HCT116 (cell line): Measurements from ENCODE around the gene GRIN2A. TPM values are rescaled to one million over a fixed set of nuclear protein-coding genes. Genes with fewer than 3 reads are reported as not detected.

Source experiments
- ATAC-seq: fragments of 200-7000 bp; cut with Tn5 transposase; 2 replicates; pipeline ENCODE4 v1.9.1; 2020; ENCODE audit warnings: mild to moderate bottlenecking, moderate library complexity
- BruUV-seq: library from RNA; stranded (reverse); fragments of 400-500 nt; replicated peaks from 2 replicates; lab custom pipeline; 2021; lab: Mats Ljungman, UMichigan
- CTCF ChIA-PET: fragments of 300-600 bp; sonication (Branson Sonifier 250); formaldehyde crosslinking; loops from one replicate; lab custom pipeline; 2021; ENCODE audit warnings: antibody characterized with exemption; lab: Charles Lee
- POLR2A ChIA-PET: fragments of 300-600, 350-600 bp; sonication (Branson Sonifier 250); formaldehyde crosslinking; loops from one replicate; lab custom pipeline; 2021; ENCODE audit warnings: antibody characterized with exemption; lab: Charles Lee
- RAD21 ChIA-PET, 2 experiments: fragments of 300-600 bp; sonication (Branson Sonifier 250); formaldehyde crosslinking; loops; one replicate each; lab custom pipeline; 2023; ENCODE audit warnings: low total read pairs in 2 of 2; ENCODE audit not compliant: uncharacterized antibody in 2 of 2, unreplicated experiment in 2 of 2, low non-redundant PET in 1 of 2; lab: Charles Lee
- DNase-seq: peaks from one replicate; pipeline ENCODE4 v3.0.0-alpha.2; 2010; ENCODE audit warnings: low read depth, low spot score
- H2AFZ ChIP-seq: fragments of 200-600 bp; shearing (Covaris generic), sonication (generic); 2 replicates; pipeline ENCODE4 v1.6.1; 2017; ENCODE audit warnings: low read depth, mixed run types, mixed read lengths, antibody characterized with exemption, low read length; ENCODE audit not compliant: poor library complexity, severe bottlenecking
- H3K27ac ChIP-seq: 2 replicates; pipeline ENCODE4 v1.5.1; 2012; ENCODE audit warnings: low read depth, low read length
- H3K27me3 ChIP-seq: fragments of 200-600 bp; sonication (generic); 2 replicates; pipeline ENCODE4 v1.6.1; 2016; ENCODE audit warnings: mixed run types, low read length, mixed read lengths; ENCODE audit not compliant: insufficient read depth
- H3K36me3 ChIP-seq, 2 experiments: fragments of 200-500 bp in 1 of 2; fragments of 200-600 bp in 1 of 2; sonication (Bioruptor generic) in 1 of 2; sonication (generic) in 1 of 2; 2 replicates each; pipeline versions ENCODE4 v1.5.1 to v1.6.1; 2014 to 2016; ENCODE audit warnings: low read length in 2 of 2, inconsistent platforms in 1 of 2, mixed read lengths in 1 of 2, mixed run types in 1 of 2; ENCODE audit not compliant: insufficient read depth in 2 of 2, control insufficient read depth in 1 of 2
- H3K4me1 ChIP-seq, 2 experiments: fragments of 200-600 bp in 1 of 2; sonication (generic) in 1 of 2; 2 replicates each; pipeline versions ENCODE4 v1.5.1 to v1.6.1; 2012 to 2017; ENCODE audit warnings: low read length in 2 of 2, inconsistent platforms in 1 of 2, mild to moderate bottlenecking in 1 of 2, mixed read lengths in 1 of 2, mixed run types in 1 of 2, moderate library complexity in 1 of 2; ENCODE audit not compliant: insufficient read depth in 2 of 2, control insufficient read depth in 1 of 2
- H3K4me2 ChIP-seq: fragments of 200-600 bp; sonication (generic); 2 replicates; pipeline ENCODE4 v1.6.1; 2017; ENCODE audit warnings: mixed run types, low read length, mixed read lengths
- H3K4me3 ChIP-seq, 2 experiments: fragments of 200-600 bp in 1 of 2; sonication (generic) in 1 of 2; replicated peaks in 1 of 2; 2 replicates each; pipeline ENCODE4 v1.5.1; 2011 to 2016; ENCODE audit warnings: low read length in 2 of 2, control low read depth in 1 of 2, low read depth in 1 of 2, mild to moderate bottlenecking in 1 of 2, mixed read lengths in 1 of 2, mixed run types in 1 of 2
- H3K79me2 ChIP-seq: fragments of 200-600 bp; sonication (generic); 2 replicates; pipeline ENCODE4 v1.6.1; 2017; ENCODE audit warnings: mild to moderate bottlenecking, mixed run types, low read length, moderate library complexity, mixed read lengths; ENCODE audit not compliant: insufficient read depth
- H3K9ac ChIP-seq: fragments of 200-600 bp; sonication (generic); 2 replicates; pipeline ENCODE4 v1.6.1; 2016; ENCODE audit warnings: low read length, mixed read lengths
- H3K9me2 ChIP-seq: fragments of 200-600 bp; sonication (generic), shearing (Covaris generic); 2 replicates; pipeline ENCODE4 v1.6.1; 2017; ENCODE audit warnings: mixed run types, mild to moderate bottlenecking, moderate library complexity; ENCODE audit not compliant: insufficient read depth
- H3K9me3 ChIP-seq, 2 experiments: fragments of 200-500 bp in 1 of 2; fragments of 200-600 bp in 1 of 2; sonication (Bioruptor generic) in 1 of 2; sonication (generic) in 1 of 2; 2 replicates each; pipeline ENCODE4 v1.6.1; 2014 to 2017; ENCODE audit warnings: low read length in 2 of 2, mixed read lengths in 2 of 2, inconsistent platforms in 1 of 2, low read depth in 1 of 2, mild to moderate bottlenecking in 1 of 2, mixed run types in 1 of 2, moderate library complexity in 1 of 2; ENCODE audit not compliant: control insufficient read depth in 1 of 2, insufficient read depth in 1 of 2
- H4K20me1 ChIP-seq: fragments of 200-600 bp; sonication (generic), shearing (Covaris generic); 2 replicates; pipeline ENCODE4 v1.6.1; 2017; ENCODE audit warnings: mixed run types, mild to moderate bottlenecking, moderate library complexity; ENCODE audit not compliant: insufficient read depth
- CBX3 ChIP-seq: IDR thresholded peaks from 2 replicates; pipeline ENCODE4 v1.6.1; 2012; ENCODE audit warnings: low read depth
- CEBPB ChIP-seq: IDR thresholded peaks from 2 replicates; pipeline ENCODE4 v1.6.1; 2012; ENCODE audit warnings: low read depth
- FOSL1 ChIP-seq: IDR thresholded peaks from 2 replicates; pipeline ENCODE4 v1.6.1; 2012; ENCODE audit warnings: low read depth
- SP1 ChIP-seq: IDR thresholded peaks from 2 replicates; pipeline ENCODE4 v1.6.1; 2012; ENCODE audit warnings: low read depth
- intact Hi-C: fragments of 100-400 bp; cut with micrococcal nuclease; formaldehyde crosslinking; loops from 2 replicates; pipeline ENCODE4 v1.10.0; 2022
- total RNA-seq: library from RNA; stranded (reverse); gene quantifications from one replicate; pipeline ENCODE4 v1.2.1, GENCODE V29; 2021; ENCODE audit not compliant: unreplicated experiment
- TF ChIP-seq, protein P1 (sequence below), 3 experiments: fragments of 200-600 bp in 1 of 3; sonication (generic) in 1 of 3; IDR thresholded peaks in 2 of 3; conservative IDR thresholded peaks in 1 of 3; 2 replicates each; pipeline ENCODE4 v1.5.1; 2012 to 2017; ENCODE audit warnings: low read depth in 2 of 3, low read length in 2 of 3, antibody characterized with exemption in 1 of 3, borderline replicate concordance in 1 of 3, control low read depth in 1 of 3, mild to moderate bottlenecking in 1 of 3, mixed read lengths in 1 of 3, mixed run types in 1 of 3, moderate library complexity in 1 of 3; ENCODE audit not compliant: insufficient read depth in 1 of 3

GRIN2A gene
- total RNA-seq, 1 experiment from 2014 or later = 0.02 TPM

DNA sequence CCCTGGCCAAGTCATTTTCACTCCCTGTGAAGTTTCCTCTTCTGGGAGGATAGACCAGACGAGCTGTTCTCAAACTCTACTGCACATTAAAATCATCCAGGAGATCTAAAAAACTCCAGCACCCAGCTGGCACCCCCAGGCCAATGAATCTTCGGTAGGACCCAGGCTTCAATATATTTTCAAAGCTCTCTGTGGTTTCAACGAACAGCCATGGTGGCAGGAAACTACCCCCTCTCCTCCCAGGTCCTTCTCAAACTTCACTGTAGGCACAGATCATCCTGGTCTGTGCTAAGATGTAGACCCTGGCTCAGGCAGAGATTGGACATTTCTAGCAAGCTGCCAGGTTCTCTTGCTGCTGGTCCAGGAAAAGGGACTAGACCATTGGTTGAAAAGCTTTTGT, 38.7 kb upstream of the GRIN2A start (continued):
- no peak for TF ChIP-seq SP1
- TF ChIP-seq, protein P1, sequence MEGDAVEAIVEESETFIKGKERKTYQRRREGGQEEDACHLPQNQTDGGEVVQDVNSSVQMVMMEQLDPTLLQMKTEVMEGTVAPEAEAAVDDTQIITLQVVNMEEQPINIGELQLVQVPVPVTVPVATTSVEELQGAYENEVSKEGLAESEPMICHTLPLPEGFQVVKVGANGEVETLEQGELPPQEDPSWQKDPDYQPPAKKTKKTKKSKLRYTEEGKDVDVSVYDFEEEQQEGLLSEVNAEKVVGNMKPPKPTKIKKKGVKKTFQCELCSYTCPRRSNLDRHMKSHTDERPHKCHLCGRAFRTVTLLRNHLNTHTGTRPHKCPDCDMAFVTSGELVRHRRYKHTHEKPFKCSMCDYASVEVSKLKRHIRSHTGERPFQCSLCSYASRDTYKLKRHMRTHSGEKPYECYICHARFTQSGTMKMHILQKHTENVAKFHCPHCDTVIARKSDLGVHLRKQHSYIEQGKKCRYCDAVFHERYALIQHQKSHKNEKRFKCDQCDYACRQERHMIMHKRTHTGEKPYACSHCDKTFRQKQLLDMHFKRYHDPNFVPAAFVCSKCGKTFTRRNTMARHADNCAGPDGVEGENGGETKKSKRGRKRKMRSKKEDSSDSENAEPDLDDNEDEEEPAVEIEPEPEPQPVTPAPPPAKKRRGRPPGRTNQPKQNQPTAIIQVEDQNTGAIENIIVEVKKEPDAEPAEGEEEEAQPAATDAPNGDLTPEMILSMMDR (IDR thresholded peaks at IDR 0.05 in 2 of 3, conservative IDR thresholded peaks at IDR 0.05 in 1 of 3; ENCODE audit: borderline replicate concordance in 1 of 3, insufficient read depth in 1 of 3, low read depth in 2 of 3, low read length in 2 of 3) = no peak
- TF ChIP-seq, all 23 proteins: peak for 0

DNA sequence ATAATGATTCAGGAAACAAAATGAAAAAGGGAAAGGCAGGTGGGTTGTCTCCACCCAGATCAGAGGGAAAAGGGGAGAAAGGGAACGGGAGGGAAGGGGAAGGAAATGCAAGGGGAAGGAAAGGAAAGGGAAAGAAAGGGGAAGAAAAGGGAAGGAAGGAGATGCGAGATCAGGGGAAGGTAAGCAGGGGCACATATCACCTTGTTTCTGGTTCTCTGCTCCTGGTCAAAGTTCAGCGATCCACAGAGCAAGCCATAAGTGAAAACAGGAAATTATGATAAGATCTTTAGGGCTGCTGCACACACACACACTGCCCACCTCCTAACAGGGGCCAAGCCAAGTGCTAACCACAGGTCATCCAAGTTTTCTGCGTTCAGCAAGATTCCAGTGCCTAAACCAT, 37.5 kb upstream of the GRIN2A start:
- H3K36me3 ChIP-seq = no peaks in the 10 kb centered on the region
- POLR2A ChIA-PET = no interaction called here
- CTCF ChIA-PET = no interaction called here
- RAD21 ChIA-PET = no interaction called here
- no peak overlapping the region for H3K4me3 ChIP-seq
- no peaks in the 10 kb centered on the region for H3K4me1 ChIP-seq
- no peak overlapping the region for H3K4me2 ChIP-seq
- H4K20me1 ChIP-seq = no peaks in the 10 kb centered on the region
- no TSS peak for BruUV-seq
- H3K27ac ChIP-seq = no peak overlapping the region
- TF ChIP-seq CEBPB (no peak), CBX3 (no peak), FOSL1 (no peak)
- H3K9ac ChIP-seq = no peak overlapping the region
- no peak for DNase-seq
- ATAC-seq = no peak
- no peaks in the 10 kb centered on the region for H3K9me3 ChIP-seq
- H3K9me2 ChIP-seq = no peaks in the 10 kb centered on the region
- intact Hi-C loops = no loop called here
- H3K79me2 ChIP-seq = no peaks in the 10 kb centered on the region
- H3K27me3 ChIP-seq = peaks cover 23% of the 10 kb centered on the region
- H2AFZ ChIP-seq = no peak overlapping the region
